Stimulated activated naive CD4-positive, alpha-beta T cell (primary cell): ENCODE measurements around the gene GOLGA8A.
"Not testable (repeated sequence)": the region's sequence is repeated elsewhere in the genome, so short reads cannot be mapped to it uniquely, and the experiment has no call there.

Experiments used
- DNase-seq, 6 experiments: peaks; one replicate each; lab custom pipeline; 2025; lab: John Stamatoyannopoulos, UW

GOLGA8A gene

GRCh38 chr15:34409511-34409910, 28.1 kb downstream of the GOLGA8A start:
- not testable (repeated sequence) for DNase-seq

- not testable (repeated sequence) for DNase-seq
Observed at GRCh38 chr15:34408973-34409372, 28.6 kb downstream of the GOLGA8A start.

GRCh38 chr15:34403899-34404298, 33.7 kb downstream of the GOLGA8A start:
- not testable (repeated sequence) for DNase-seq

- not testable (repeated sequence) for DNase-seq
Observed at GRCh38 chr15:34403160-34403598, 34.4 kb downstream of the GOLGA8A start.

- DNase-seq, result not testable (repeated sequence)
Observed at GRCh38 chr15:34397637-34398259, 39.9 kb downstream of the GOLGA8A start.

- DNase-seq, result not testable (repeated sequence)
Observed at GRCh38 chr15:34392981-34393380, 44.6 kb downstream of the GOLGA8A start.

- not testable (repeated sequence) for DNase-seq
Observed at GRCh38 chr15:34389594-34390086, 48.0 kb downstream of the GOLGA8A start.
